Measurements from ENCODE around the gene MAP1LC3B2. TPM values are rescaled to one million over a fixed set of nuclear protein-coding genes. Genes with fewer than 3 reads are reported as not detected.
"Not testable (repeated sequence)": the region's sequence is repeated elsewhere in the genome, so short reads cannot be mapped to it uniquely, and the experiment has no call there.

Gene MAP1LC3B2
- total RNA-seq, 4 donors from 2014 or later, result 1.1 to 2.5 TPM; not detected in 2

DNA sequence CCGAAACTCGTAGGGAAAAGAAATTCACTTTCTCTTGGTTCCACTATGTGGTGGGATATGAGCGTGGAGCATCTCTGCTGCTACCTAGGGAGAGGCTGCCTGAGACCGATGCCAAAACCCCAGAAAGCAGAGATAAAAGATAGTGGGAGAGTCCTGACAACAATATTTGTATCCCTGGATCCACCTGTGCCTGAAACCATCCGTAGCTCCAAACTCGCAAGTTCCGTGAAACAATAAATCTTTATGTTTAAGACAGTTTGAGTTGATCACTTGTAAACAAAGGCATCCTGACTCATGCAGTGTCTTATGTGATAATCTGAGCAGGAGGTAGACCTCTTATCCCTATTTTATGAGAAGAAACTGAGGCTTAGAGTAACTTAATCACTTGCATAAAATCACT lies 2.9 kb downstream of the MAP1LC3B2 start:
- TF ChIP-seq EP300 (IDR thresholded peaks at IDR 0.05; ENCODE audit: low read depth), result no peak
- H3K36me3 ChIP-seq, result no peaks in the 10 kb centered on the region
- no peak for DNase-seq
- in situ Hi-C loops (cut with MboI; ENCODE audit: low pct_ligation_motif_present in 1 of 4, low pct_unique_long_range_greater_than_20kb in 1 of 4, low sequenced_read_pairs in 3 of 4), result no loop called here
- no peaks in the 10 kb centered on the region for H3K27me3 ChIP-seq
- intact Hi-C loops (cut with DNase I; ENCODE audit: low total_unique reads), result no loop called here
- peaks cover 11 to 12% of the 10 kb centered on the region in 2 donors for H3K9me3 ChIP-seq
- no peak overlapping the region for H3K4me3 ChIP-seq
- peaks cover 0 to 19% (median 14%) of the 10 kb centered on the region in 4 donors for H3K4me1 ChIP-seq
- 93 to 96% methylated on average over 3 to 7 of the region's 7 CpGs for WGBS, 2 donors (ENCODE audit: low coverage in 1 of 2)
- no peak overlapping the region for H3K27ac ChIP-seq

GRCh38 chr12:116563262-116563661 lies 4.1 kb downstream of the MAP1LC3B2 start:
- no peaks in the 10 kb centered on the region for H3K36me3 ChIP-seq
- no peak for DNase-seq
- 92 to 100% methylated on average over 1 of the region's 1 CpG for WGBS, 2 donors (ENCODE audit: low coverage in 1 of 2)
- H3K27ac ChIP-seq, result no peak overlapping the region
- H3K4me1 ChIP-seq, result peaks cover 0 to 19% (median 14%) of the 10 kb centered on the region in 4 donors
- H3K9me3 ChIP-seq, result peaks cover 11 to 12% of the 10 kb centered on the region in 2 donors
- H3K27me3 ChIP-seq, result no peaks in the 10 kb centered on the region
- TF ChIP-seq, protein P1, sequence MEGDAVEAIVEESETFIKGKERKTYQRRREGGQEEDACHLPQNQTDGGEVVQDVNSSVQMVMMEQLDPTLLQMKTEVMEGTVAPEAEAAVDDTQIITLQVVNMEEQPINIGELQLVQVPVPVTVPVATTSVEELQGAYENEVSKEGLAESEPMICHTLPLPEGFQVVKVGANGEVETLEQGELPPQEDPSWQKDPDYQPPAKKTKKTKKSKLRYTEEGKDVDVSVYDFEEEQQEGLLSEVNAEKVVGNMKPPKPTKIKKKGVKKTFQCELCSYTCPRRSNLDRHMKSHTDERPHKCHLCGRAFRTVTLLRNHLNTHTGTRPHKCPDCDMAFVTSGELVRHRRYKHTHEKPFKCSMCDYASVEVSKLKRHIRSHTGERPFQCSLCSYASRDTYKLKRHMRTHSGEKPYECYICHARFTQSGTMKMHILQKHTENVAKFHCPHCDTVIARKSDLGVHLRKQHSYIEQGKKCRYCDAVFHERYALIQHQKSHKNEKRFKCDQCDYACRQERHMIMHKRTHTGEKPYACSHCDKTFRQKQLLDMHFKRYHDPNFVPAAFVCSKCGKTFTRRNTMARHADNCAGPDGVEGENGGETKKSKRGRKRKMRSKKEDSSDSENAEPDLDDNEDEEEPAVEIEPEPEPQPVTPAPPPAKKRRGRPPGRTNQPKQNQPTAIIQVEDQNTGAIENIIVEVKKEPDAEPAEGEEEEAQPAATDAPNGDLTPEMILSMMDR (IDR thresholded peaks at IDR 0.05), result no peak
- TF ChIP-seq POLR2AphosphoS5 (IDR thresholded peaks at IDR 0.05), result no peak
- TF ChIP-seq EP300 (IDR thresholded peaks at IDR 0.05; ENCODE audit: low read depth), result no peak
- intact Hi-C loops (cut with DNase I; ENCODE audit: low total_unique reads), result no loop called here
- no peak overlapping the region for H3K4me3 ChIP-seq
- in situ Hi-C loops (cut with MboI; ENCODE audit: low pct_ligation_motif_present in 1 of 4, low pct_unique_long_range_greater_than_20kb in 1 of 4, low sequenced_read_pairs in 3 of 4), result no loop called here

DNA sequence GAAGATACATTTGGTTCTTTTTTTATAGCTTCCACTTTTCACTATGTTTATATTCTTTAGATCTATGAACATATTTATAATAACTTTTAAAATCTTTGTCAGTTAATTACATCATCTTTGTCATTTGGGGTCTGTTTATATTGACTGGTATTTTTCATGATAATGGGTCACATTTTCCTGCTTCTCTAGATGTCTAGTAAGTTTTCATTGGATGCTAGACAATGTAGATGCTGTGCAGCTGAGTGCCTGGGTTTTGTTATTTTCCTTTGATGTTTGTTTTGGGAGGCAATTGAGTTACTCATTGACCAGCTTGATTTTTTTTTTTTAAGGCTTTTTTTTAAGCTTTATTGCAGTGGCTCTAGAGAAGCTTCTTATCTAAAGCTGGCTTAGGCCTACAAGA lies 4.9 kb downstream of the MAP1LC3B2 start:
- TF ChIP-seq EP300 (IDR thresholded peaks at IDR 0.05; ENCODE audit: low read depth), result no peak
- no peak for TF ChIP-seq POLR2A (IDR thresholded peaks at IDR 0.05)
- TF ChIP-seq POLR2AphosphoS5 (IDR thresholded peaks at IDR 0.05), result no peak
- TF ChIP-seq, protein P1 (IDR thresholded peaks at IDR 0.05), result no peak
- no peak for DNase-seq
- intact Hi-C loops (cut with DNase I; ENCODE audit: low total_unique reads), result no loop called here
- in situ Hi-C loops (cut with MboI; ENCODE audit: low pct_ligation_motif_present in 1 of 4, low pct_unique_long_range_greater_than_20kb in 1 of 4, low sequenced_read_pairs in 3 of 4), result no loop called here
- H3K36me3 ChIP-seq, result no peaks in the 10 kb centered on the region
- H3K4me1 ChIP-seq, result peaks cover 0 to 10% (median 7%) of the 10 kb centered on the region in 4 donors
- H3K27ac ChIP-seq, result no peak overlapping the region
- H3K9me3 ChIP-seq, result peaks cover 11 to 12% of the 10 kb centered on the region in 2 donors
- no peak overlapping the region for H3K4me3 ChIP-seq
- no peaks in the 10 kb centered on the region for H3K27me3 ChIP-seq

DNA sequence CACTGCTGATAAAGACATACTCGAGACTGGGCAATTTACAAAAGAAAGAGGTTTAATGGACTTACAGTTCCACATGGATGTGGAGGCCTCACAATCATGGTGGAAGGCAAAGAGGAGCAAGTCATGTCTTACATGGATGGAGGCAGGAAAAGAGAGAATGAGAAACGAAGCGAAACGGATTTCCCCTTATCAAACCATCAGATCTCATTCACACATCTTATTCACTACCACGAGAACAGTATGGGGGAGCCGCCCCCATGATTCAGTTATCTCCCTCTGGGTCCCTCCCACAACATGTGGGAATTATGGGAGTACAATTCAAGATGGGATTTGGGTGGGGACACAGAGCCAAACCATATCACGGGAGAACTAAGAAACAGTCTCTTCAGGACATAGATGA lies 6.0 kb downstream of the MAP1LC3B2 start:
- H3K4me3 ChIP-seq; H3K27ac ChIP-seq; DNase-seq; H3K36me3 ChIP-seq; intact Hi-C loops (cut with DNase I; ENCODE audit: low total_unique reads); in situ Hi-C loops (cut with MboI; ENCODE audit: low pct_ligation_motif_present in 1 of 4, low pct_unique_long_range_greater_than_20kb in 1 of 4, low sequenced_read_pairs in 3 of 4); H3K4me1 ChIP-seq; H3K27me3 ChIP-seq: not testable (repeated sequence)
- 91 to 95% methylated on average over 7 of the region's 7 CpGs for WGBS, 2 donors (ENCODE audit: low coverage in 1 of 2)
- H3K9me3 ChIP-seq, result peaks cover 11 to 12% of the 10 kb centered on the region in 2 donors

GRCh38 chr12:116565963-116566362 lies 6.8 kb downstream of the MAP1LC3B2 start:
- WGBS, 2 donors (ENCODE audit: low coverage in 1 of 2), result 44 to 73% methylated on average over 2 of the region's 2 CpGs
- Histone ChIP-seq H3K4me1 (no peaks in the 10 kb centered on the region), H3K4me3 (no peak overlapping the region), H3K27me3 (no peaks in the 10 kb centered on the region), H3K9me3 (peaks cover 11 to 12% of the 10 kb centered on the region in 2 donors), H3K27ac (no peak overlapping the region), H3K36me3 (no peaks in the 10 kb centered on the region)
- intact Hi-C loops (cut with DNase I; ENCODE audit: low total_unique reads) (no loop called here), in situ Hi-C loops (cut with MboI; ENCODE audit: low pct_ligation_motif_present in 1 of 4, low pct_unique_long_range_greater_than_20kb in 1 of 4, low sequenced_read_pairs in 3 of 4) (no loop called here)
- DNase-seq, result no peak
- TF ChIP-seq POLR2AphosphoS5 (IDR thresholded peaks at IDR 0.05) (no peak), POLR2A (IDR thresholded peaks at IDR 0.05) (no peak), EP300 (IDR thresholded peaks at IDR 0.05; ENCODE audit: low read depth) (no peak)
- TF ChIP-seq, protein P1 (IDR thresholded peaks at IDR 0.05), result no peak
